Neural cell (in vitro differentiated cells): ENCODE data around the gene FNDC11. TPM values are rescaled to one million over a fixed set of nuclear protein-coding genes. Genes with fewer than 3 reads are reported as not detected.

Experiments
- H2AFZ ChIP-seq: fragments of 200-600, 300-800 bp; sonication (generic), shearing (Covaris generic); 2 replicates; pipeline ENCODE4 v1.6.0; 2014; ENCODE audit warnings: low read depth, mild to moderate bottlenecking, antibody characterized with exemption, low read length, moderate library complexity
- H3F3A ChIP-seq: fragments of 200-600 bp; shearing (Covaris generic); 2 replicates; pipeline ENCODE4 v1.6.1; 2016; ENCODE audit warnings: mild to moderate bottlenecking, moderate library complexity, mixed read lengths, antibody characterized with exemption, low read length; ENCODE audit not compliant: insufficient read depth, poor library complexity, severe bottlenecking
- H3K27ac ChIP-seq: fragments of 200-600, 300-800 bp; sonication (generic), shearing (Covaris generic); 2 replicates; pipeline ENCODE4 v1.5.1; 2014; ENCODE audit warnings: mild to moderate bottlenecking, low read length, moderate library complexity
- H3K27me3 ChIP-seq: fragments of 300-800, 200-600 bp; sonication (generic), shearing (Covaris generic); 2 replicates; pipeline ENCODE4 v1.6.0; 2014; ENCODE audit warnings: mild to moderate bottlenecking, low read depth, low read length, moderate library complexity; ENCODE audit not compliant: insufficient read depth
- H3K36me3 ChIP-seq: fragments of 300-800, 200-600 bp; sonication (generic), shearing (Covaris generic); 2 replicates; pipeline ENCODE4 v1.5.1; 2014; ENCODE audit warnings: mild to moderate bottlenecking, antibody characterized with exemption, low read length, moderate library complexity; ENCODE audit not compliant: insufficient read depth
- H3K4me2 ChIP-seq: fragments of 300-800, 200-600 bp; sonication (generic), shearing (Covaris generic); 2 replicates; pipeline ENCODE4 v1.6.0; 2014; ENCODE audit warnings: mild to moderate bottlenecking, low read length
- H3K4me3 ChIP-seq: fragments of 300-800, 200-600 bp; sonication (generic), shearing (Covaris generic); 2 replicates; pipeline ENCODE4 v1.5.1; 2014; ENCODE audit warnings: mild to moderate bottlenecking, low read length, moderate library complexity
- H3K79me2 ChIP-seq: fragments of 200-600 bp; shearing (Covaris generic); replicated peaks from 2 replicates; pipeline ENCODE4 v1.6.0; 2014; ENCODE audit warnings: mild to moderate bottlenecking, low read length, moderate library complexity; ENCODE audit not compliant: insufficient read depth
- H3K9ac ChIP-seq: fragments of 300-800, 200-600 bp; sonication (generic), shearing (Covaris generic); 2 replicates; pipeline ENCODE4 v1.6.1; 2016; ENCODE audit warnings: mild to moderate bottlenecking, low read length, mixed read lengths
- H3K9me2 ChIP-seq: fragments of 200-600 bp; shearing (Covaris generic); 2 replicates; pipeline ENCODE4 v1.6.1; 2016; ENCODE audit warnings: mild to moderate bottlenecking, low read length, mixed read lengths; ENCODE audit not compliant: insufficient read depth
- H3K9me3 ChIP-seq: fragments of 200-600, 300-800 bp; sonication (generic), shearing (Covaris generic); 2 replicates; pipeline ENCODE4 v1.6.1; 2016; ENCODE audit warnings: mild to moderate bottlenecking, mixed run types, low read length, moderate library complexity, mixed read lengths
- H4K20me1 ChIP-seq: fragments of 200-600 bp; shearing (Covaris generic); 2 replicates; pipeline ENCODE4 v1.6.1; 2016; ENCODE audit warnings: mild to moderate bottlenecking, mixed run types; ENCODE audit not compliant: insufficient read depth
- CTCF ChIP-seq: fragments of 450-650 bp; IDR thresholded peaks from 2 replicates; pipeline ENCODE4 v1.5.1; 2014; ENCODE audit warnings: antibody characterized with exemption, mild to moderate bottlenecking, moderate library complexity; ENCODE audit not compliant: poor library complexity, severe bottlenecking
- EP300 ChIP-seq: fragments of 450-650 bp; conservative IDR thresholded peaks from 2 replicates; pipeline ENCODE4 v1.6.1; 2014; ENCODE audit warnings: antibody characterized with exemption, mild to moderate bottlenecking, moderate library complexity; ENCODE audit not compliant: poor library complexity, severe bottlenecking
- EZH2 ChIP-seq: fragments of 200-600, 300-800 bp; shearing (Covaris generic), sonication (generic); IDR thresholded peaks from 2 replicates; pipeline ENCODE4 v1.6.1; 2014; ENCODE audit warnings: antibody characterized with exemption, low read length, borderline replicate concordance, mild to moderate bottlenecking; ENCODE audit not compliant: insufficient read depth, poor library complexity, severe bottlenecking
- MXI1 ChIP-seq: fragments of 450-650 bp; conservative IDR thresholded peaks from 2 replicates; pipeline ENCODE4 v1.6.1; 2014; ENCODE audit warnings: antibody characterized with exemption, mild to moderate bottlenecking; ENCODE audit not compliant: poor library complexity, severe bottlenecking
- POLR2AphosphoS5 ChIP-seq: IDR thresholded peaks from 2 replicates; pipeline ENCODE4 v1.6.1; 2012
- RAD21 ChIP-seq: fragments of 450-650 bp; conservative IDR thresholded peaks from 2 replicates; pipeline ENCODE4 v1.6.1; 2014; ENCODE audit warnings: antibody characterized with exemption, mild to moderate bottlenecking, moderate library complexity
- REST ChIP-seq: IDR thresholded peaks from 2 replicates; pipeline ENCODE4 v1.6.1; 2012; ENCODE audit warnings: borderline replicate concordance
- SMC3 ChIP-seq: fragments of 450-650 bp; conservative IDR thresholded peaks from 2 replicates; pipeline ENCODE4 v1.6.1; 2014; ENCODE audit warnings: antibody characterized with exemption, mild to moderate bottlenecking, moderate library complexity; ENCODE audit not compliant: poor library complexity
- TAF1 ChIP-seq: IDR thresholded peaks from 2 replicates; pipeline ENCODE4 v1.6.1; 2012; ENCODE audit warnings: low read depth
- polyA plus RNA-seq: library from polyadenylated mRNA; depleted of rRNA; stranded (reverse); fragments of >200 nt; gene quantifications from 2 replicates; pipeline ENCODE4 v1.2.3, GENCODE V29; 2014

The FNDC11 gene
- polyA plus RNA-seq, 1 donor from 2014 or later, result 1.9 TPM

- H3K36me3 ChIP-seq, result no peaks in the 10 kb centered on the region
- H3K27ac ChIP-seq, result no peak overlapping the region
- peaks cover 17% of the 10 kb centered on the region for H3K79me2 ChIP-seq
- no peaks in the 10 kb centered on the region for H3F3A ChIP-seq
- no peaks in the 10 kb centered on the region for H3K9me3 ChIP-seq
- H3K4me2 ChIP-seq, result no peak overlapping the region
- no peaks in the 10 kb centered on the region for H3K27me3 ChIP-seq
- H4K20me1 ChIP-seq, result peaks cover 9% of the 10 kb centered on the region
- H2AFZ ChIP-seq, result no peak overlapping the region
- no peak overlapping the region for H3K4me3 ChIP-seq
- H3K9me2 ChIP-seq, result no peaks in the 10 kb centered on the region
- TF ChIP-seq MXI1 (no peak), SMC3 (no peak), POLR2AphosphoS5 (no peak), EZH2 (no peak), TAF1 (no peak), EP300 (no peak), CTCF (no peak), RAD21 (no peak), REST (no peak)
- H3K9ac ChIP-seq, result no peak overlapping the region
Measured at GRCh38 chr20:63525971-63526370, 28.0 kb upstream of the FNDC11 start.

- Histone ChIP-seq H3K9ac (no peak overlapping the region), H3F3A (no peaks in the 10 kb centered on the region), H3K9me2 (no peaks in the 10 kb centered on the region), H3K4me2 (no peak overlapping the region), H3K79me2 (peaks cover 6% of the 10 kb centered on the region), H2AFZ (no peak overlapping the region), H3K36me3 (no peaks in the 10 kb centered on the region), H3K9me3 (no peaks in the 10 kb centered on the region), H3K27ac (no peak overlapping the region), H3K4me3 (no peak overlapping the region), H3K27me3 (no peaks in the 10 kb centered on the region), H4K20me1 (peaks cover 7% of the 10 kb centered on the region)
- TF ChIP-seq TAF1 (no peak), CTCF (no peak), POLR2AphosphoS5 (peak; percentile 54)
Measured at GRCh38 chr20:63527184-63527583, 26.8 kb upstream of the FNDC11 start.
